Activated B cell treated with CpG ODN at 0.5 μM for 24 hours (primary cell): ENCODE measurements around the gene TM9SF4. TPM values are rescaled to one million over a fixed set of nuclear protein-coding genes. Genes with fewer than 3 reads are reported as not detected.

Source experiments
- ATAC-seq: fragments of 200-7000 bp; cut with Tn5 transposase; one replicate; pipeline ENCODE4 v1.10.0; 2021; ENCODE audit warnings: low read depth, mild to moderate bottlenecking, moderate library complexity
- CTCF ChIA-PET: fragments of 350-600 bp; sonication (Branson Sonifier 250); formaldehyde crosslinking; loops from one replicate; lab custom pipeline; 2021; ENCODE audit warnings: antibody characterized with exemption; lab: Charles Lee
- POLR2A ChIA-PET: fragments of 350-600 bp; sonication (Branson Sonifier 250); formaldehyde crosslinking; loops from one replicate; lab custom pipeline; 2021; ENCODE audit warnings: antibody characterized with exemption; lab: Charles Lee
- DNase-seq: peaks from one replicate; pipeline ENCODE4 v3.0.0; 2022
- H3K27ac Mint-ChIP-seq: one replicate; pipeline ENCODE4 v1.8.0; 2020; ENCODE audit warnings: mixed read lengths
- H3K27me3 Mint-ChIP-seq: one replicate; pipeline ENCODE4 v1.8.0; 2021; ENCODE audit warnings: mixed read lengths
- H3K36me3 Mint-ChIP-seq: one replicate; pipeline ENCODE4 v1.8.0; 2021; ENCODE audit warnings: low read depth, mixed read lengths
- H3K4me1 Mint-ChIP-seq: one replicate; pipeline ENCODE4 v1.8.0; 2021; ENCODE audit warnings: mixed read lengths
- H3K4me3 Mint-ChIP-seq: one replicate; pipeline ENCODE4 v1.8.0; 2020; ENCODE audit warnings: mild to moderate bottlenecking, mixed read lengths
- H3K9me3 Mint-ChIP-seq: one replicate; pipeline ENCODE4 v1.8.0; 2020; ENCODE audit warnings: mixed read lengths
- CTCF ChIP-seq: fragments of 200-600 bp; IDR thresholded peaks from one replicate; pipeline ENCODE4 v1.8.0; 2022; ENCODE audit warnings: antibody characterized with exemption, mild to moderate bottlenecking
- intact Hi-C: fragments of 100-400 bp; cut with micrococcal nuclease; formaldehyde crosslinking; loops from one replicate; pipeline ENCODE4 v1.15.1; 2024
- total RNA-seq: library from RNA; stranded (reverse); gene quantifications from 2 replicates; pipeline ENCODE4 v1.2.3, GENCODE V29; 2022

The TM9SF4 gene
- total RNA-seq, 1 donor from 2014 or later = 48.1 TPM

GRCh38 chr20:32108814-32109391 lies 611 bp upstream of the TM9SF4 start:
- ATAC-seq = no peak
- peak overlapping the region; percentile 97 for H3K4me3 Mint-ChIP-seq
- no peak for DNase-seq
- ChIA-PET POLR2A (interaction anchor here (0.5 to 1.5 kb wide), 11 partner anchors 7 to 385 kb away, joined by 3 to 10 read pairs (median 4); partner anchors contain the start of gene ASXL1), CTCF (interaction anchor here (1.0 to 1.4 kb wide), 2 partner anchors 74 to 256 kb away, joined by 3 to 7 read pairs; no protein-coding TSS in a partner anchor)
- peaks cover 32% of the 10 kb centered on the region for H3K4me1 Mint-ChIP-seq
- H3K9me3 Mint-ChIP-seq = no peaks in the 10 kb centered on the region
- no peak overlapping the region for H3K27ac Mint-ChIP-seq
- peaks cover 13% of the 10 kb centered on the region for H3K36me3 Mint-ChIP-seq
- no peak for TF ChIP-seq CTCF
- intact Hi-C loops = loop anchor here (1.0 to 5.0 kb wide), 3 partner anchors 98 to 249 kb away; partner anchors contain the start of genes ASXL1, PDRG1, PLAGL2 and POFUT1
- no peaks in the 10 kb centered on the region for H3K27me3 Mint-ChIP-seq

- Mint-ChIP-seq H3K27ac (peak overlapping the region; percentile 100), H3K36me3 (peaks cover 16% of the 10 kb centered on the region), H3K9me3 (no peaks in the 10 kb centered on the region), H3K27me3 (no peaks in the 10 kb centered on the region), H3K4me3 (peak overlapping the region; percentile 97), H3K4me1 (peaks cover 35% of the 10 kb centered on the region)
- no peak for TF ChIP-seq CTCF
- ATAC-seq (no peak), DNase-seq (no peak)
- ChIA-PET CTCF (no interaction called here), POLR2A (interaction anchor here (0.8 to 1.7 kb wide), 9 partner anchors 8 to 387 kb away, joined by 3 to 10 read pairs (median 5); no protein-coding TSS in a partner anchor)
- intact Hi-C loops = no loop called here
Observed at GRCh38 chr20:32110173-32110704, 725 bp downstream of the TM9SF4 start.

- peaks cover 35% of the 10 kb centered on the region for H3K4me1 Mint-ChIP-seq
- DNase-seq (no peak), ATAC-seq (no peak)
- no peak for TF ChIP-seq CTCF
- H3K27ac Mint-ChIP-seq = peak overlapping the region; percentile 100
- H3K9me3 Mint-ChIP-seq = no peaks in the 10 kb centered on the region
- peaks cover 19% of the 10 kb centered on the region for H3K36me3 Mint-ChIP-seq
- no peaks in the 10 kb centered on the region for H3K27me3 Mint-ChIP-seq
- CTCF ChIA-PET = no interaction called here
- POLR2A ChIA-PET = interaction anchor here (1.5 to 1.7 kb wide), 2 partner anchors 78 to 216 kb away, joined by 4 to 5 read pairs; no protein-coding TSS in a partner anchor
- H3K4me3 Mint-ChIP-seq = peak overlapping the region; percentile 97
- intact Hi-C loops = no loop called here
Observed at GRCh38 chr20:32110727-32111126, 1.2 kb downstream of the TM9SF4 start.

- intact Hi-C loops = no loop called here
- POLR2A ChIA-PET = interaction anchor here (1.7 kb wide), 1 partner anchor 216 kb away, joined by 5 read pairs; no protein-coding TSS in a partner anchor
- peaks cover 37% of the 10 kb centered on the region for H3K4me1 Mint-ChIP-seq
Observed at GRCh38 chr20:32111156-32111686, 1.7 kb downstream of the TM9SF4 start.

More at GRCh38 chr20:32111156-32111686, 1.7 kb downstream of the TM9SF4 start:
- peaks cover 21% of the 10 kb centered on the region for H3K36me3 Mint-ChIP-seq
- CTCF ChIA-PET = no interaction called here
- ATAC-seq (no peak), DNase-seq (no peak)
- TF ChIP-seq CTCF = no peak
- no peaks in the 10 kb centered on the region for H3K27me3 Mint-ChIP-seq
- H3K4me3 Mint-ChIP-seq = peak overlapping the region; percentile 97
- no peaks in the 10 kb centered on the region for H3K9me3 Mint-ChIP-seq
- no peak overlapping the region for H3K27ac Mint-ChIP-seq
